ENCODE data around the gene C1QA.

GRCh38 chr1:22592919-22593790 is 43.3 kb upstream of the C1QA start:
- TF ChIP-seq YY1 (tag by site-specific recombination; IDR thresholded peaks at IDR 0.05): no peak
- TF ChIP-seq ZBTB7A (tag by site-specific recombination; IDR thresholded peaks at IDR 0.05; ENCODE audit: low read depth): no peak
- no peak for TF ChIP-seq ZNF768 (tag by site-specific recombination; IDR thresholded peaks at IDR 0.05)
- TF ChIP-seq CTCF (tag by site-specific recombination; IDR thresholded peaks at IDR 0.05): no peak
- no peak for TF ChIP-seq ZBTB1 (tag by site-specific recombination; IDR thresholded peaks at IDR 0.05)
- no peak for TF ChIP-seq ZNF37A (tag by site-specific recombination; IDR thresholded peaks at IDR 0.05)
- TF ChIP-seq ZBTB10 (tag by site-specific recombination; IDR thresholded peaks at IDR 0.05): no peak
- TF ChIP-seq ZNF558 (tag by site-specific recombination; IDR thresholded peaks at IDR 0.05): no peak
- no peak for TF ChIP-seq ZNF600 (tag by site-specific recombination; IDR thresholded peaks at IDR 0.05)
- TF ChIP-seq PATZ1 (tag by site-specific recombination; IDR thresholded peaks at IDR 0.05): no peak
- TF ChIP-seq PRDM10 (tag by site-specific recombination; IDR thresholded peaks at IDR 0.05): no peak
- TF ChIP-seq ZNF302 (tag by site-specific recombination; IDR thresholded peaks at IDR 0.05; ENCODE audit: low read depth): no peak

Measured in HEK293 (cell line).